Colonic mucosa (tissue), 4 donors: Measurements from ENCODE around the gene PAN3. TPM values are rescaled to one million over a fixed set of nuclear protein-coding genes. Genes with fewer than 3 reads are reported as not detected.
"Not testable (repeated sequence)": the region's sequence is repeated elsewhere in the genome, so short reads cannot be mapped to it uniquely, and the experiment has no call there.

Experiments
- DNase-seq: peaks from one replicate; pipeline ENCODE4 v3.0.0-alpha.2; 2020
- H3K27ac ChIP-seq: fragments of 200-600 bp; one replicate; pipeline ENCODE4 v1.8.0; 2021
- H3K27me3 ChIP-seq: fragments of 200-600 bp; one replicate; pipeline ENCODE4 v1.8.0; 2021
- H3K36me3 ChIP-seq: fragments of 200-600 bp; one replicate; pipeline ENCODE4 v1.8.0; 2021
- H3K4me1 ChIP-seq: fragments of 200-600 bp; one replicate; pipeline ENCODE4 v1.8.0; 2021; ENCODE audit warnings: mild to moderate bottlenecking
- H3K4me3 ChIP-seq: fragments of 200-600 bp; one replicate; pipeline ENCODE4 v1.8.0; 2021
- H3K9ac ChIP-seq, 2 donors: one replicate each; pipeline ENCODE4 v1.7.0; 2013; ENCODE audit warnings: control low read depth in 2 of 2, low read depth in 2 of 2, low read length in 2 of 2
- H3K9me3 ChIP-seq: fragments of 200-600 bp; one replicate; pipeline ENCODE4 v1.8.0; 2021
- intact Hi-C: fragments of 100-400 bp; cut with DNase I; formaldehyde crosslinking; loops from one replicate; pipeline ENCODE4 v1.14.1; 2022
- total RNA-seq, 2 donors: library from RNA; stranded (reverse); fragmentation: NEBNext Ultra II Directional in 1 of 2; extraction: Animal tissue kit (Norgen Biotek cat#: 25700) in 1 of 2; gene quantifications; one replicate each; pipeline ENCODE4 v1.2.1, GENCODE V29; 2021
- TF ChIP-seq, protein P1 (sequence below): fragments of 200-600 bp; IDR thresholded peaks from one replicate; pipeline ENCODE4 v1.8.0; 2022; ENCODE audit warnings: antibody characterized with exemption, mild to moderate bottlenecking
- donor health status: healthy.
- donor health status: DM: no; HTN: no; CAD: no.
- donor health status: DM: no; HTN: no; CAD: no.

Gene PAN3
- total RNA-seq, 2 donors from 2014 or later: 29.3 to 38.7 TPM

DNA sequence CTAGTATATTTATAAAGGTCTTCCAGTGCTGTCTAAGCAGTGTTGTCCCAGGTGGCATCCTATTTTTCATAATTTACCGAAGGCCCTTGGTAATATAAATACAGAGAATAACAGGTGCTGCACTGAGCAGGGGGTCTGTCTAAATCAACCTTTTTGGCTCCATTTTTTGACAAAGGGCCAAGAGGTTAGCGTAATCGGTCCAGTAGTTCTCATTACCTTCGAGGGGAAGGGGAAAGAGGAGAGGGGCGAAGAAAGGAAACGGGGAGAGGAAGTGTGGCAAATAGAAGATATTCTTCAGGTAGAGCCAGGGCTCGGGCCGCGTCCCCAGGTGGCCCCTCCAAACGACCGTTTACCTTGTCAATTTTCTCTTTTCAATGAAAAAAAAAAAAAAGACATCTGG, 749 bp upstream of the PAN3 start:
- Histone ChIP-seq H3K36me3 (no peaks in the 10 kb centered on the region), H3K9me3 (no peaks in the 10 kb centered on the region), H3K27ac (peak overlapping the region; percentile 99), H3K9ac (peak overlapping the region; percentile 84 to 99), H3K27me3 (no peaks in the 10 kb centered on the region), H3K4me1 (no peaks in the 10 kb centered on the region), H3K4me3 (peak overlapping the region; percentile 84)
- peak; percentile 37 for DNase-seq
- TF ChIP-seq, protein P1, sequence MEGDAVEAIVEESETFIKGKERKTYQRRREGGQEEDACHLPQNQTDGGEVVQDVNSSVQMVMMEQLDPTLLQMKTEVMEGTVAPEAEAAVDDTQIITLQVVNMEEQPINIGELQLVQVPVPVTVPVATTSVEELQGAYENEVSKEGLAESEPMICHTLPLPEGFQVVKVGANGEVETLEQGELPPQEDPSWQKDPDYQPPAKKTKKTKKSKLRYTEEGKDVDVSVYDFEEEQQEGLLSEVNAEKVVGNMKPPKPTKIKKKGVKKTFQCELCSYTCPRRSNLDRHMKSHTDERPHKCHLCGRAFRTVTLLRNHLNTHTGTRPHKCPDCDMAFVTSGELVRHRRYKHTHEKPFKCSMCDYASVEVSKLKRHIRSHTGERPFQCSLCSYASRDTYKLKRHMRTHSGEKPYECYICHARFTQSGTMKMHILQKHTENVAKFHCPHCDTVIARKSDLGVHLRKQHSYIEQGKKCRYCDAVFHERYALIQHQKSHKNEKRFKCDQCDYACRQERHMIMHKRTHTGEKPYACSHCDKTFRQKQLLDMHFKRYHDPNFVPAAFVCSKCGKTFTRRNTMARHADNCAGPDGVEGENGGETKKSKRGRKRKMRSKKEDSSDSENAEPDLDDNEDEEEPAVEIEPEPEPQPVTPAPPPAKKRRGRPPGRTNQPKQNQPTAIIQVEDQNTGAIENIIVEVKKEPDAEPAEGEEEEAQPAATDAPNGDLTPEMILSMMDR: no peak
- intact Hi-C loops: no loop called here

DNA sequence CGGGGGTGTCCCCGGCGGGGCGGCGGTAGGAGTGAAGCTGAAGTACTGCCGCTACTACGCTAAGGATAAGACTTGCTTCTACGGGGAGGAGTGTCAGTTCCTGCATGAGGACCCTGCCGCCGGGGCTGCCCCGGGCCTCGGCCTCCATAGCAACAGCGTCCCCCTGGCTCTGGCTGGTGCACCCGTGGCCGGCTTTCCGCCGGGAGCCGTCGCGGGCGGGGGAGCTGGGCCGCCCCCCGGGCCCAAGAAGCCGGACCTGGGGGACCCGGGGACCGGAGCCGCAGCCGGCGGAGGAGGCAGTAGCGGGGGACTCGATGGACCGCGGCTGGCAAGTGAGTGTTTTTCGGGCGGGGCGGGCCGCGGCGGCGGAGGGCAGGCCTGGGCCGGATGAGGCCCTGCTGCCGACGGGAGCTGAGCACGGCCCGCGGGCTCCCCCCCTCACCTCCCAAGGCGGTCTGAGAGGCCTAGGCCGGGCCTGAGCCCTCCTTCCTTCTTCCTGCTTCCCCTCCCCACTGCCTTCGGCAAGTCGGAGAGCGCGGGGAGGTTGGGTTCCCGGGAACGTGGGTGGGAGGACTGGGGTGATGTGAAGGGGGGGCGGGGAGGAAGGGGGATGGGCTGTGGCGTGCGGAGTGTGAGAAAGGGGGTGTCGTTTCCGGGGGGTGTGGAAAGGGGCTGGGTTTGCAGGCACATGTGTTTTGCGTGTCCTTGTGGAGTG, 568 bp downstream of the PAN3 start:
- peak overlapping the region; percentile 99 for H3K27ac ChIP-seq
- TF ChIP-seq, protein P1: no peak
- H3K9ac ChIP-seq: peak overlapping the region; percentile 84 to 99
- no peaks in the 10 kb centered on the region for H3K27me3 ChIP-seq
- no peaks in the 10 kb centered on the region for H3K36me3 ChIP-seq
- peak overlapping the region; percentile 84 for H3K4me3 ChIP-seq
- peak; percentile 91 for DNase-seq
- H3K4me1 ChIP-seq: no peaks in the 10 kb centered on the region
- intact Hi-C loops: no loop called here
- no peaks in the 10 kb centered on the region for H3K9me3 ChIP-seq

DNA sequence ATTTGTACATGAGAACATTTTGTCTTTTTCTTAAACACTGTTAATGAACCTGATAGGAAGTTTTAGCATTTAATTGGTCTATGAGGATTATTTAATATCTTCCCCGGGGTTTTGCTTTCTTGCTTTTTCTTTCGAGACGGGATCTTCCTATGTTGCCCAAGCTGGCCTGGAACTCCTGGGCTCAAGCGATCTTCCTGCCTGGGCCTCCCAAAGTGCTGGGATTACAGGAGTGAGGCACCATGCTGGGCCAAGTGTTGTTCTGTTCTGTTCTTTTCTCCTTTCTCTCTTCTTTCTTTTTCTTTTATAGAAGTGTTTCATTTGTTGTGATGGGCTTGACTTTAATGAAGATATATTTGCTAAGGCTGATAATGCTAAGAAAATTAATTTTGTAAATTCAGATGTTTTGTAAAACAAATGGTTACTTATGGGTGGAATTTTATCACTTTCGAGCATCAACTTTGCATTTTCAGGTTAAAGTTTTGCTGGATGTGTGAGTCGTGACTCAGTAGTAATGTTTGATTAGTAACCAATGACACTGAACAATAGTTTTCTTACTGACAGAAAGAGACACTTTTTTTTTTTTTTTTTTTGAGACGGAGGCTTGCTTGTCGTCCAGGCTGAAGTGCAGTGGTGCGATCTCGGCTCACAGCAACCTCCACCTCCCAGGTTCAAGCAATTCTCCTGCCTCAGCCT, 2.2 kb downstream of the PAN3 start:
- no peak for DNase-seq
- intact Hi-C loops: no loop called here
- peak overlapping the region in 1 of 2 donors; percentile 6 for H3K9ac ChIP-seq

DNA sequence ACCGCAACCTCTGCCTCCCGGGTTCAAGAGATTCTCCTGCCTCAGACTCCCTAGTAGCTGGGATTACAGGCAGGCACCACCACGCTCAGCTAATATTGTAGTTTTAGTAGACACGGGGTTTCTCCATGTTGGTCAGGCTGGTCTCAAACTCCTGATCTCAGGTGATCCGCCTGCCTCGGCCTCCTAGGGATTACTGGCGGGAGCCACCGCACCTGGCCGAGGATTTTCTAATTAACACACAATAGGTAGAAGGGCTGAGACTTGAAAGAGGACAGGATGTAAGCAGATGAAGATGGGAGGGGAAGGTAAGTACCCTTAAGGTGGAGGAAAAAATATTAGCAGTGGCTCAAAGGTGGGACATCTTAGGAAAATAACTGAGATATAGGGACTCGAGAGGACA, 3.2 kb downstream of the PAN3 start:
- H3K4me3 ChIP-seq, DNase-seq, H3K9ac ChIP-seq, H3K4me1 ChIP-seq, H3K27ac ChIP-seq, H3K9me3 ChIP-seq, H3K27me3 ChIP-seq, H3K36me3 ChIP-seq, intact Hi-C loops: not testable (repeated sequence)

More for the DNA sequence above, 2.2 kb downstream of the PAN3 start:
- TF ChIP-seq, protein P1: no peak
- H3K4me3 ChIP-seq: peak overlapping the region; percentile 84
- H3K9me3 ChIP-seq: no peaks in the 10 kb centered on the region
- peak overlapping the region; percentile 99 for H3K27ac ChIP-seq
- H3K4me1 ChIP-seq: no peaks in the 10 kb centered on the region
- no peaks in the 10 kb centered on the region for H3K27me3 ChIP-seq
- no peaks in the 10 kb centered on the region for H3K36me3 ChIP-seq

DNA sequence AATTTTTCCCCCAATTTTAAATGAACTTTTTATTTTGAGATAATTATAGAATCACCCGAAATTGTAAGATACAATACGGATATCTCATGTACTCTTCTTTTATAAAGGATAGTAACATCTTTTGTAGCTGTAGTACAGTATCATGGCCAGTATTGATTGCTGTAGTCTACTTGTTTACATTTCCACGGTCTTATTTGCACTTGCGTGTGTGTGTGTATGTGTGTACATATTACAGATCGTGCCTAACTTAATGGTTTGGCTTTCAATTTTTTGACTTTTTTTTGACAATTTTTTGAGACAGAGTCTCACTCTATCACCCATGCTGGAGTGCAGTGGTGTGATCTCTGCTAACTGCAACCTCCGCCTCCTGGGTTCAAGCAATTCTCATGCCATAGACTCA, 6.7 kb downstream of the PAN3 start:
- DNase-seq: no peak
- Histone ChIP-seq H3K36me3 (no peaks in the 10 kb centered on the region), H3K4me3 (no peak overlapping the region), H3K9ac (no peak overlapping the region), H3K9me3 (no peaks in the 10 kb centered on the region), H3K27ac (no peak overlapping the region), H3K27me3 (no peaks in the 10 kb centered on the region), H3K4me1 (no peaks in the 10 kb centered on the region)
- TF ChIP-seq, protein P1: no peak
- intact Hi-C loops: no loop called here

DNA sequence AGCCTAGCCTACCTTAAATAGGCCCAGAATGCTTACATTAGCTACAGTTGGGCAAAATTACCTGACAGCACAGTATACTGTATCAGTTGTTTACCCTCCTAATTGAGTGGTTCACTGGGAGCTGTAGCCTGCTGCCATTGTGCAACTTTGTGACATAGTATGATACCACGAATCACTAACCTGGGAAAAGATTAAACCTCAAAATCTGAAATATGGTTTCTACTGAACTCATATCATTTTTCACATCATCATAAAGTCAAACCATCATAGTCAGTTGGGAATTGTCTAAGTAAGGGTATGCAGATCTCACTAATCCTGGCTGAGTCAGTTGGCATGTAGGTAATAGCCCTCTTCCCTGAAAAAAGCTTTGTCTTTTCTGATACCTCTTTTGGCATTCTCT, 9.2 kb downstream of the PAN3 start:
- no peak for DNase-seq
- intact Hi-C loops: no loop called here
- Histone ChIP-seq H3K9me3 (no peaks in the 10 kb centered on the region), H3K4me3 (no peak overlapping the region), H3K27ac (no peak overlapping the region), H3K27me3 (no peaks in the 10 kb centered on the region), H3K36me3 (no peaks in the 10 kb centered on the region), H3K4me1 (no peaks in the 10 kb centered on the region), H3K9ac (no peak overlapping the region)
- TF ChIP-seq, protein P1: no peak
